SK-MEL-5 (cell line): ENCODE measurements around the gene RIC8A. TPM values are rescaled to one million over a fixed set of nuclear protein-coding genes. Genes with fewer than 3 reads are reported as not detected.
"Not testable (repeated sequence)": the region's sequence is repeated elsewhere in the genome, so short reads cannot be mapped to it uniquely, and the experiment has no call there.

Experiments
- DNase-seq: peaks from one replicate; pipeline ENCODE4 v3.0.0-alpha.2; 2016; ENCODE audit warnings: low read depth, low spot score
- in situ Hi-C: cut with HindIII; loops from 2 replicates; pipeline ENCODE4 v1.10.0; 2016; ENCODE audit warnings: low sequenced_read_pairs, high pct_unique_total_duplicates, low pct_unique_long_range_greater_than_20kb
- total RNA-seq: library from RNA; depleted of rRNA; stranded (reverse); fragments of >200 nt; shearing (Covaris generic); gene quantifications from 2 replicates; pipeline ENCODE4 v1.2.3, GENCODE V29; 2014

The RIC8A gene
- total RNA-seq, 1 experiment from 2014 or later, result 93.8 TPM

DNA sequence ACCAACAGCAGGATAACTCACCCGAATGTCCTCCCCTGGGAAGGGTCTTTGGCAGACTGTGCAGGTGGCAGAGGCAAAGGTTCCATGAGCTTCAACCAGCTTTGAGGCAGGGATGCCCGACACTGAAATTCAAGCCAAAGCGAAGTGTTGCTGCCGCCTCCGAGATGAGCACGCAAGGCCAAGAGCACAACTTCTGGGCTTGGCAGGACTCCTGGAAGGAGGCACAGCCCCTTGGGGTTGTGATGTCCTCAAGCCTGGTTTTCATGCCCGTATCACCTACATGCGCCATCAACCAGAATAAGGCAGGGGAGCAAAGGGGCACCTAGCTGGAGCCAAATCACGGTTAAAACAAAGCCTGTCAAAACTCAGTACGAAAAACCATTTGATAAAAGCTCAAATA is 22.9 kb downstream of the RIC8A start:
- in situ Hi-C loops, result no loop called here
- no peak for DNase-seq

GRCh38 chr11:232783-233565 is 25.5 kb downstream of the RIC8A start:
- DNase-seq, result no peak
- in situ Hi-C loops, result no loop called here

DNA sequence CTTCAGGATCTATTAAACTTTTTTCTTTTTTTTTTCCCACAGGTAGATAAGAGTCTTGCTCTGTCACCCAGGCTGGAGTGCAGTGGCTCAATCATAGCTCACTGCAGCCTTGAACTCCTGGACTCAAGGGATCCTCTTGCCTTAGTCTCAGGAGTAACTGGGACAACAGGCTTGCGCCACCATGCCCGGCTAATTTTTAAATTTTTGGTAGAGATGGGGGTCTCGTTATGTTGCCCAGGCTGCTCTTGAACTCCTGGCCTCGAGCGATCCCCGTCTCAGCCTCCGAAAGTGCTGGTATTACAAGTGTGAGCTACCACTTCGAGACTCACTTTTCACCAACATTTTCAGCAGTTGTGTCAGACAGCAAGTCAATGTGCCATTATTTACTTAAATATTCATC is 27.7 kb downstream of the RIC8A start:
- no peak for DNase-seq
- in situ Hi-C loops, result no loop called here

- in situ Hi-C loops, result no loop called here
- DNase-seq, result no peak
These were observed 28.1 kb downstream of the RIC8A start for GRCh38 chr11:235609-235996.

DNA sequence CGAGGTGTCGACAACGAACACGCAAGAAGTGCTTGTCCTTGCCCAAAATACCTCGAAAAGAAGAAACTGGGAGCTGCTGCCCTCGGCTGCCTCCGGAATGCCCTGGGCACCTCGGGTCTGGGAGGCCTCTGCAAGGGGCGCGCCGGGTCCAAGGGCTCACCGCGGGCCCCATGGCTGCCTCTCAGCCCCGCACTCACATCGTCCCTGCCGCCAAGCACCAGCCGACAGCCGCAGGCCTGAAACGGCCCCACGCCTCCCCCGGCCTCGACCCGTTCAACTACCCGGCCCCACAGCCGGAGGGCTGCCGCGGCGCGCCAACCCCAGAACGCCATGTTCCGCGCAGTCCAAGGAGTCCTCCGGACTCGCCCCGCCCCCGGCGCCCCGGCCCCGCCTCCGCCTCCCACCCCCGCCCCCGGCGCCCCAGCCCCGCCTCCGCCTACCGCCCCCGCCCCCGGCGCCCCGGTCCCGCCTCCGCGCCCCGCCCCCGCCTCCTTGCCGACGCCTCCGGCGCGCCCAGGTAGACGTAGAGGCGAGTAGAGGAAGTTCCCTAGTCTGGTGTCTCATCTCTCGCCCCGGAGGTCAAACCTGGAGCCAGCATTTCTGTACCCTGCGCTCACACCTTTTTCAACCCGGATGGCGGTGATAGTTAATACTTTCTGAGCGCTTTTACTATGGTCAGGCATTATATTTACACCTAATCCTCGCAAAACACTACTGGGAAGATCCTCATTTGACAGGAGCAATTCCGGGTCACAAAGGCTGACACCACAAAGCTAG is 28.7 kb downstream of the RIC8A start, which contains the start of gene SIRT3:
SIRT3 (minus strand) TSS at position 346 of the 777 bp plus-strand sequence; CDS start at position 332, 14 bp downstream.
- peak; percentile 82 for DNase-seq
- in situ Hi-C loops, result no loop called here

DNA sequence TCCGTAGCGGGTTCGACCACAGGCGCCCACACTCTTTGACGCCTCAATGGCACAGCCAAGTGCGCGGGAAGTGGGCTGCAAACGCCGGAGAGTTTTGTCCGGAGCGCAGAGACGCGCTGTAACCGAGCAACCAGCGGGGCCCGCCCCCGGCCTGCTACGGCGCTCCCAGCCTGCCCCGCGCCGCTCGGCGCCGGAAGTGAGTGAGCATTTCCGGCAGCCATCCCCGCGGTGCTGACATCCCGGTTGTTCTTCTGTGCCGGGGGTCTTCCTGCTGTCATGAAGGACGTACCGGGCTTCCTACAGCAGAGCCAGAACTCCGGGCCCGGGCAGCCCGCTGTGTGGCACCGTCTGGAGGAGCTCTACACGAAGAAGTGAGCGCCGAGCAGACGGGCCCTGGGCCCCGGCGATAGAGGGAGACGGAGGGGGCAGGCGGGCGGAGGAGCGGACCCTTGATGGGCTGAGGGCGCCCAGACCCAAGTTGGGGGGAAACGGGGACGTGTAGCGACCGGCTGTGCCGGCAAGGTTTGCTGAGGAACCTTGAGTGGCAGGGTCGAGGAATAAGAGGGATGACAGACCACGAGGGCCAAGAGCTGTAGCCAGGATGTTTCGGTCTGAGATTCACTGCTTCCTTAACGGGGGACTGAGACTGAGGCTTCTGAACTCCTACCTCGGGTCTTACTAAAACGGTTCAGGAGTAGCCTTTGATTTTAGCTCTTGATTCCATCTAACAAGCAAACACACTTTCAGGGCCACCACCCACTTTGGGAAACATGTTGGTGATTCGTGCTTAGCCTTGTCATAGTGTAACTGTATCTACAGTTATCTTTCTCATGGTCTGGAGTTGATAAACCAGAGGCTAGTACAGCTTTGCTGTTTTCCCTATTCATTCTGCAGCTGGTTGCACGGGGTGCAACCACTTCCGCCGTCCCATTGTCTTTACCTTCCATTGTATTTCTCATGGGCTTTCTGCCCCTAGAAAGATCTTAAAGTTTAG is 29.6 kb downstream of the RIC8A start, which contains the start of gene PSMD13:
PSMD13 (plus strand) TSS at position 203 of the 994 bp plus-strand sequence; CDS start at position 277, 74 bp downstream.
- in situ Hi-C loops, result no loop called here
- DNase-seq, result peak; percentile 80

DNA sequence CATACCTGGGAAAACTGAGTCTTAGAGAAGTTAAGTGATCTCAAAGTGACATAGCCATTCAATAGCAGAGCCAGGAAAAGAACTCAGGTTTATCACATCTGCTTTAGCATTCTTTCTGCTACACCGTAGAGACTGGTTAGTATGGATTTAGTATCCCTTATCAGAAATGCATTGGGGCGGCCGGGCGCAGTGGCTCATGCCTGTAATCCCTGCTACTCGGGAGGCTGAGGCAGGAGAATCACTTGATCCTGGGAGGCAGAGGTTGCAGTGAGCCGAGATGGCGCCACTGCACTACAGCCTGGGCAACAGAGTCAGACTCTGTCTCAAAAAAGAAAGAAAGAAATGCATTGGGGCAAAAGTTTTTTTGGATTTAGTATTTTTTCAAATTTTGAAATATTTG is 30.8 kb downstream of the RIC8A start:
- in situ Hi-C loops, DNase-seq: not testable (repeated sequence)

GRCh38 chr11:240315-240714 is 32.8 kb downstream of the RIC8A start:
- in situ Hi-C loops, result no loop called here

GRCh38 chr11:241634-242033 is 34.1 kb downstream of the RIC8A start:
- DNase-seq, result no peak
- in situ Hi-C loops, result no loop called here

More at GRCh38 chr11:240315-240714, 32.8 kb downstream of the RIC8A start:
- DNase-seq, result no peak

DNA sequence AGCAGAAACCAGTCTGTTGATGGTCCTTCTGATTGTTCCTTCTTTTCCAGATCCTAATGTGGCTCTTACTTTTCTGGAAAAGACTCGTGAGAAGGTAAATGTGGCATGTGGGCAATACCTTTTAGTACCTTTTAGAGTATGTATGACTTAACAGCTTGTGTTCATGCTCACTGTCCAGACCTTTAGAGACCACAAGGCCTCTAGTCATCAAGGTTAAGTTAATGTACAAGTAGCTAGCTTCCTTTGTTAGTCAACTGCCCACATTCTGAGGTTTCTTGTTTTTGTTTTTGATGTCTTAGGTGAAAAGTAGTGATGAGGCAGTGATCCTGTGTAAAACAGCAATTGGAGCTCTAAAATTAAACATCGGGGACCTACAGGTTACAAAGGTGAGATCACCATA is 36.9 kb downstream of the RIC8A start:
- no peak for DNase-seq
- in situ Hi-C loops, result no loop called here

GRCh38 chr11:249062-249461 is 41.6 kb downstream of the RIC8A start:
- in situ Hi-C loops, result no loop called here
- DNase-seq, result no peak

DNA sequence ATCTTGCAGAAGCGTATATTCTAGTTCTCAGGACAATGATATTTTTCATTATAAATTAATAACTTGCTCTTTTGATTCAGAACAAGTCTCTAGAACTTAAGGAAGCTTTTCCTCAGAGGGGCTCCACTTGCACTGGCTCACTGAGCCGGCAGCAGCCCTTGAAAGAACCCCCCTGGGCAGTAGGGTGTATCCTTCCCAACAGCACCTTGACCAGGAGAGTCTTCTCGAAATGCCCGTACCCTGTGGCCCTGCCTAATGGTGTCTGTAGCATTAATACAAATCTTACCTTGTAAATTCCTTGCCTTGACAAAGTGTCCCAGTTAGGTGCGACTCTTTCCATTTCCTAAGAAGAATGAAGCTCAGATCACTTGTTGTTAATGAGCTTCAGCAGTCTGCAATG is 42.8 kb downstream of the RIC8A start:
- DNase-seq, result no peak
- in situ Hi-C loops, result no loop called here

- peak; percentile 72 for DNase-seq
- in situ Hi-C loops, result no loop called here
These were observed 43.3 kb downstream of the RIC8A start for GRCh38 chr11:250740-251299.

DNA sequence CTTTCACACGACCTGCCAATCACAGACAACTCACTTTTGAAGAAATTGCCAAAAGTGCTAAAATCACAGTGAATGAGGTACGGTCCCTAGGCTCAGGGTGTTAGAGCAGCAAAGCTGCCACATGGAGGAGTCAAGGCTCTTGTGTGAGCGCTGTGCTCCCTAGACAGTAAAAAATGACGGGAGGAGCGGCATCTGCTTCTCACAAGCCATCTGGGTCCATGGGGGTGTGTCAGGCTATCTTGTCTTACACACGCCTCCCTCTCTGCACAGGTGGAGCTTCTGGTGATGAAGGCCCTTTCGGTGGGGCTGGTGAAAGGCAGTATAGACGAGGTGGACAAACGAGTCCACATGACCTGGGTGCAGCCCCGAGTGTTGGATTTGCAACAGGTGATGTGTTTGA is 44.0 kb downstream of the RIC8A start:
- in situ Hi-C loops, result no loop called here
- DNase-seq, result no peak

GRCh38 chr11:252666-253065 is 45.2 kb downstream of the RIC8A start:
- in situ Hi-C loops, result no loop called here
- no peak for DNase-seq

- no peak for DNase-seq
- in situ Hi-C loops, result no loop called here
These were observed 45.8 kb downstream of the RIC8A start for GRCh38 chr11:253160-253885.

- in situ Hi-C loops, result no loop called here
- DNase-seq, result no peak
These were observed 46.4 kb downstream of the RIC8A start for GRCh38 chr11:253886-254270.
